NB4 (cell line): ENCODE data around the gene CCDC51.

Source experiments
- MYC ChIP-seq: IDR thresholded peaks from 2 replicates; pipeline ENCODE4 v1.6.1; 2011; ENCODE audit warnings: low read depth, low read length
- POLR2A ChIP-seq: IDR thresholded peaks from 2 replicates; pipeline ENCODE4 v1.6.1; 2011; ENCODE audit warnings: mild to moderate bottlenecking; ENCODE audit not compliant: insufficient read length; ENCODE audit errors: extremely low read depth
- TF ChIP-seq, protein P1 (sequence below): IDR thresholded peaks from one replicate; pipeline ENCODE4 v1.5.1; 2012; ENCODE audit warnings: low read depth, low read length

DNA sequence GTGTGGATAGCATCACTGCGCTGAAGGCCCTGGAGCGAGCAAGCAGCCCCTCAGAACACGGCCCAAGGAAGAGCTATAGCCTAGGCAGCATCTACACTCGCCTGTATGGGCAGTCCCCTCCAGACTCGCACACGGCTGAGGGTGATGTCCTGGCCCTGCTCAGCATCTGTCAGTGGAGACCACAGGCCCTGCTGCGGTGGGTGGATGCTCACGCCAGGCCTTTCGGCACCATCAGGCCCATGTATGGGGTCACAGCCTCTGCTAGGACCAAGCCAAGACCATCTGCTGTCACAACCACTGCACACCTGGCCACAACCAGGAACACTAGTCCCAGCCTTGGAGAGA is 27.2 kb upstream of the CCDC51 start:
- TF ChIP-seq, protein P1, sequence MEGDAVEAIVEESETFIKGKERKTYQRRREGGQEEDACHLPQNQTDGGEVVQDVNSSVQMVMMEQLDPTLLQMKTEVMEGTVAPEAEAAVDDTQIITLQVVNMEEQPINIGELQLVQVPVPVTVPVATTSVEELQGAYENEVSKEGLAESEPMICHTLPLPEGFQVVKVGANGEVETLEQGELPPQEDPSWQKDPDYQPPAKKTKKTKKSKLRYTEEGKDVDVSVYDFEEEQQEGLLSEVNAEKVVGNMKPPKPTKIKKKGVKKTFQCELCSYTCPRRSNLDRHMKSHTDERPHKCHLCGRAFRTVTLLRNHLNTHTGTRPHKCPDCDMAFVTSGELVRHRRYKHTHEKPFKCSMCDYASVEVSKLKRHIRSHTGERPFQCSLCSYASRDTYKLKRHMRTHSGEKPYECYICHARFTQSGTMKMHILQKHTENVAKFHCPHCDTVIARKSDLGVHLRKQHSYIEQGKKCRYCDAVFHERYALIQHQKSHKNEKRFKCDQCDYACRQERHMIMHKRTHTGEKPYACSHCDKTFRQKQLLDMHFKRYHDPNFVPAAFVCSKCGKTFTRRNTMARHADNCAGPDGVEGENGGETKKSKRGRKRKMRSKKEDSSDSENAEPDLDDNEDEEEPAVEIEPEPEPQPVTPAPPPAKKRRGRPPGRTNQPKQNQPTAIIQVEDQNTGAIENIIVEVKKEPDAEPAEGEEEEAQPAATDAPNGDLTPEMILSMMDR: no peak
- TF ChIP-seq POLR2A (no peak), MYC (no peak)
